Erythroblast (primary cell): ENCODE measurements around the gene ST7.

ENCODE experiments used
- GATA1 ChIP-seq: IDR thresholded peaks from 2 replicates; pipeline ENCODE4 v1.6.1; 2011; ENCODE audit warnings: low read depth, mild to moderate bottlenecking, control low read depth, low read length, moderate library complexity
- POLR2A ChIP-seq: IDR thresholded peaks from 2 replicates; pipeline ENCODE4 v1.6.1; 2011; ENCODE audit warnings: mild to moderate bottlenecking, low read length

DNA sequence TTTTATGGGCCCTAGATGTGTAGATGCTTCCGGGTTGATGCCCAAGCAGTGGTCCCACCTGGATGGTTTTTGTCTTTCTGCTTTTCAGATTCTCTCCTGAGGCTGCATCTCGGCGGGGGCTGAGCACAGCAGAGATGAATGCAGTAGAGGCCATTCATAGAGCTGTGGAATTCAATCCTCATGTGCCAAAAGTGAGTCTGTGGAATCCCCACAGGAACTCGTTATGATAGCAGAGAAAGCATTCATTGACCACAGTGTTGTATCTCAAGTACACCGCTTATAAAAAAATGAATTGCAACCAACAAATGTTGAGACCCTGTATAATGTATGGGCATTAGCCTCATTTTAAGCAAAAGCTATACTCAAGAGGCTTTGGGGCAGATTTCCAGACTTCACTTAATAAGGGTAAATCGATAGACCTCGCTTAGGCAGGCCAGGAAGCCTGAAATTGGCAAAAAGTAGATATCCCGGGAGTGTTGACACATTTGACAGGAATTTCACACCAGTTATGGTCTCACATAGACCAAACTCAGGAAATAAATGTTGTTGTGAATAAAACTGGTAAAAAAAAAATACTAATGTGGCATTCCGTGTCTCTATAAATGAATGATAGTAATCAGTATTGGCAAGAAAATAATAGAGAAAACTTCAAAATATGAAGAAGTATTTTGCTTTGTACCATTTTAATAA lies 237.6 kb downstream of the ST7 start:
- no peak for TF ChIP-seq POLR2A
- no peak for TF ChIP-seq GATA1
